GM18951 (cell line): ENCODE measurements around the gene UTP4.

ENCODE experiments used
- POLR2A ChIP-seq: IDR thresholded peaks from 4 replicates; pipeline ENCODE4 v1.6.1; 2011; ENCODE audit warnings: mild to moderate bottlenecking; ENCODE audit not compliant: insufficient read length, insufficient read depth; ENCODE audit errors: extremely low read depth
- in situ Hi-C: fragments of 300-500 bp; cut with MboI; formaldehyde crosslinking; loops from one replicate; pipeline ENCODE4 v1.12.0; 2022; ENCODE audit warnings: low sequenced_read_pairs, mixed read lengths, inconsistent platforms; ENCODE audit not compliant: unreplicated experiment

The UTP4 gene

GRCh38 chr16:69105501-69106361 is 26.7 kb upstream of the UTP4 start, which contains the start of gene HAS3:
TSS of gene HAS3 (plus strand) at chr16:69105653. CDS start at chr16:69109396, 3,743 bp downstream.
- TF ChIP-seq POLR2A, result no peak
- in situ Hi-C loops, result loop anchor here (25.0 kb wide), 2 partner anchors 193 to 268 kb away; partner anchors contain the start of gene TANGO6

DNA sequence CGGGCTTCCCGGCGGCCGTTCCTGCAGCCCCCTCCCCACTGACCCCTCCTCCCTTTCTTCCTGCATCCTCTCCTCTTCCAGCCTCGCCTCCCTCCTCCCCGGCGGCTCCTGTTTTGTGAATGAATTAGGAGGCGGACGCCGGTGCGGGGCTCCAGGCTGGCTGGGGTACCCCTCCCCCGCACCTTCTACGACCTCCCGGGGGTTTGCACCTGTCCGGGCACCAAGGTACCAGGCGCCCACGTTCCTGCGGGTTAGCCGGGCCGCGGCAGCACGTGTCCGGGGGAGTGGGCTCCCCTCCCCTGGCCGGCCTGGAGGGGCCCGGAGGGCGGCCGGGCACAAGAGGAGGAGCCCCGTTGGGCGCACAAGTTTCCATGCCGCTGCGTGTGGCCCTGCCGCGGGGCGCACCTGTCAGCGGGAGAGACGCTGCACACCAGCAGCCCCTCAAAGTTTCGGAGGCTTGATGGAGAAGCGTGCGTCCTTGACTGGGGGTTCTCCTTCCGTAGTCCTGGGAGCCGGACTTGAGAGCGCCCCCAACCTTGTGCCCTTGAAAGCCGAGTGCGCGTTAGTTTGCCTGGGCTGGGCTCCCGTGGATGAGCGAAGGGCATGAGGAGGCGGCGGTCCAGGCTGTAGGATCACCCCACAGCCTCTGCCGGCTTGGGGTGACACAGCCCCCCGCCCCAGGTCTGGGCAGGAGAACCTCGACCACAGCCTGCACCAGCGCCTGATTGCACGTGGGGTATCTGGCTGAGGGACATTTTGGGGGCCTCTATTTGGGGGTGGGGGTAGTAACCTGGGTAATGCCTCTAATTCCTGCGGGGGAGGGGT is 25.7 kb upstream of the UTP4 start:
- in situ Hi-C loops, result loop anchor here (25.0 kb wide), 2 partner anchors 194 to 269 kb away; partner anchors contain the start of gene TANGO6
- no peak for TF ChIP-seq POLR2A

DNA sequence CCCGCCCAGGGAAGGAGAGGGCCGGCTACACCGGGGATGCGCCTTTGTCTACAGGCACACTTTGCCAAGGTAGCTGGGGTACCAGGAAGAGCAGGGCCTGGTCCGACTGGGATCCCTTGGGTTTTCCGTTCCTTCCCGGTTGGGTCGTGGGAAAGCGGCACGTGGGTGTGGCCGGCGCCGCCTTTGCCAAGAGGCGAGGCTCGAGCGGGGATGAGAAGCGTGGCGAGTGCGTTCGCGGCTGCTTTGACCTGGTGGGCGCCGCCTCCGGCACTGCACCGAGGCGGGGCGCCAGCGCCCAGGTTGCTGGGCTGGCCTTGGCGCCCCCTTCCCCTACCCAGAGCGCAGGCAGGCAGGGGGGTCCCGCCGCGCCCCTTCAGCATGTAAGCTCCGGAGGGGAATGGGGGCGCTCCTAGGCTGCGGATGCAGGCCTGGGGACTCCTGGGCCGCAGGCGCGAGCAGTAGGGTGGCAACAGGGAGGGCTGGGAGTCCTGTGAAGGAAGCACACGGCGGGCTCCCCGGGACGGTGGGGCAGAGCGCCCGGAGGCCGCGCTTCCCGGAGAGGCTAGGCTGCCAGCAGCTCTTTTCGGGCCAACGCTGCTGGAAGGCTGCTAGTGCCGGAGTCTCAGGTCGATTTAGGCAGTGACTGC is 25.0 kb upstream of the UTP4 start:
- in situ Hi-C loops, result loop anchor here (25.0 kb wide), 2 partner anchors 195 to 270 kb away; partner anchors contain the start of gene TANGO6
- TF ChIP-seq POLR2A, result no peak

DNA sequence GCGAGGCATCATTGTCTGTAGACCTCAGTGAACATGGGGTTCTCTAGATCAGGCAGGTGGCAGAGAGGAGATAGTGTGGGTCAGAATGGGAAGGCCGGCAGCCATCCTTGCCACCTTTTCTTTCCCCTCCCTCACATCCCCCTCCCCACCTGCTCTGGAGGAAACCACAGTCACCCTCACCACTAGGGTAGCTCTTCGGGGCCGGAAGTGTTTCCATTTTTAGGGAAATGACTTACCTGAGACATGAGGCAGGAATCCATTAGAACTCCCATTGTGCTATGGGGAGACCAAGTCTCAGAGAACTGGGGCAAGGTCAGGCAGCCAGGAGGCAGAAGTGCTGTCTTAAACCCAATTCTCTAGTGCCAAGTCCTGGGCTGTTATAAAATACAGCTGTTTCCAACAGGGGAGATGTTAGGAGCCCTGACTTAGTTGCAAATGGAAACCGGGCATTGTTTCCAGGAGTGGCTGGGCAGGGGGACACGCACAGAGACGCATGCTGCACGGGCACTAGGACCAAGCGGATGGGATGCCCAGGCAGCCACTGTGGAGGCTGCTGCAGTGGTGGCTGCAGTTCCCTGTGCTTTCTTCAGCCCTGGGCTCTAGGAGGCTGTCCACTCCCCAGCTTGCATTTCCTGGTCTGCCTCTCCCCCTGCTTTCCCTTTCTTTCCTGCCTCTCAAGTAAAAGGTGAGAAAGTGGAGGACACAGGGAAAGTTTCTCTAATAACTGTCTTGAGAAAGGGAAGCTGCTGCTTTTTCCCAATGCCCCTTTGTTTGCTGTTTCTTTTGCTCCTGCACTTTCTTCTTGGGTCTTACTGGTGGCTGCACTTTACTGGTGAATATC is 24.2 kb upstream of the UTP4 start:
- in situ Hi-C loops, result loop anchor here (25.0 kb wide), 2 partner anchors 196 to 271 kb away; partner anchors contain the start of gene TANGO6
- TF ChIP-seq POLR2A, result no peak

- in situ Hi-C loops, result loop anchor here (25.0 kb wide), 2 partner anchors 197 to 272 kb away; partner anchors contain the start of gene TANGO6
- no peak for TF ChIP-seq POLR2A
Observed at GRCh38 chr16:69108905-69109252, 23.6 kb upstream of the UTP4 start.

DNA sequence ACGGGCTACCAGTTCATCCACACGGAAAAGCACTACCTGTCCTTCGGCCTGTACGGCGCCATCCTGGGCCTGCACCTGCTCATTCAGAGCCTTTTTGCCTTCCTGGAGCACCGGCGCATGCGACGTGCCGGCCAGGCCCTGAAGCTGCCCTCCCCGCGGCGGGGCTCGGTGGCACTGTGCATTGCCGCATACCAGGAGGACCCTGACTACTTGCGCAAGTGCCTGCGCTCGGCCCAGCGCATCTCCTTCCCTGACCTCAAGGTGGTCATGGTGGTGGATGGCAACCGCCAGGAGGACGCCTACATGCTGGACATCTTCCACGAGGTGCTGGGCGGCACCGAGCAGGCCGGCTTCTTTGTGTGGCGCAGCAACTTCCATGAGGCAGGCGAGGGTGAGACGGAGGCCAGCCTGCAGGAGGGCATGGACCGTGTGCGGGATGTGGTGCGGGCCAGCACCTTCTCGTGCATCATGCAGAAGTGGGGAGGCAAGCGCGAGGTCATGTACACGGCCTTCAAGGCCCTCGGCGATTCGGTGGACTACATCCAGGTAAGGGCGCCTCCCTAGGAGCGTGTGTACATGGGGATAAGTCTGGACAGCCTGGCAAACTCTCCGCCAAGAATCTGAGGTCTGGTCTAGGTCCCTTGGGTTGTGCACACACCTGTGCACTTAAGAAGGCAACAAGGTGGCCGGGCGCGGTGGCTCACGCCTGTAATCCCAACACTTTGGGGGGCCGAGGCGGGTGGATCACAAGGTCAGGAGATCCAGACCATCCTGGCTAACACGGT is 22.8 kb upstream of the UTP4 start:
- in situ Hi-C loops, result loop anchor here (25.0 kb wide), 2 partner anchors 197 to 272 kb away; partner anchors contain the start of gene TANGO6
- no peak for TF ChIP-seq POLR2A

DNA sequence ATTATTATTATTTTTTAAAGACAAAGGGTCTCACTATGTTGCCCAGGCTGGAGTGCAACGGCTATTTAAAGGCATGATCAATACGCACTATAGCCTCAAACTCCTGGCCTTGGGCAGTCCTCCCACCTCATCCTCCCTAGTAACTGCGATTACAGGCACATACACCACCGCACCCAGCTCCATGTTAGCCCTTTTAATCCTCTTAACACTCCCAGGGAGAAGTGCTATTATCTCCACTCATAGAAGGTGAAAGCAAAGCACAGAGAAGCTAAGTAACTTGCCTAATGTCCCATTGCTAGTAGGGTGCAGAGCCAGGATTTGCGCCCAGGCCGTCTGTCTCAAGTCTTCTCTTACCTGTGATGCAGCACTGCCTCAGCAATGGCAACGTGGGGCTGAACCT is 22.0 kb upstream of the UTP4 start:
- no peak for TF ChIP-seq POLR2A
- in situ Hi-C loops, result loop anchor here (25.0 kb wide), 2 partner anchors 198 to 273 kb away; partner anchors contain the start of gene TANGO6

DNA sequence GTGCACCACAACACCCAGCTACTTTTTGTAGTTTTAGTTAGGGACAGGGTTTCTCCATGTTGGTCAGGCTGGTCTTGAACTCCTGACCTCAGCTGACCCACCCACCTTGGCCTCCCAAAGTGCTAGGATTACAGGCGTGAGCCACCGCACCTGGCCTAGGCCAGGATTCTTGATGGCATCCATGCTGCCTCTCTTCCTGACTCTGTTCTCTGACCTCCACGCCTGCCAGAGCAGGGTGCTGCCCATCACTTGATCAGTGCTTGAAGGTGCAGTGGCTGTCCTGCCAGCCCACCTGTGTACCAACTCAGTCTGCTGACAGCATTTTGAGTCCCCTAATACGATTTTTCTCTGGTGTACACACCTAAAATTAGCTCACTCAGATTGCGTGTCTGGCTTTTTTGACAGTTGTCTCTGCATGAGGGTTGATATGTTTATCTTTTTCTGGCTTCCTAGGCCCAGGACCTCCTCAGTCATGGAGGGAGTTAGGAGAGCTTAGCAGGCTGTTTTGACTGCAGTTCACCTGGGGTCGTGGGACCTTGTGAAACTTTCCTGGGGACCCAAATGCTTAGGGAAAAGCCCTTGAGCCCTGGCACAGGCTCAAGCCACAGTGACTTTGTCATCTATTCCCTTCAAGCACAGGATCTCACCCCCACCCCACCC is 21.1 kb upstream of the UTP4 start:
- in situ Hi-C loops, result loop anchor here (25.0 kb wide), 2 partner anchors 199 to 274 kb away; partner anchors contain the start of gene TANGO6
- no peak for TF ChIP-seq POLR2A

GRCh38 chr16:69111876-69112230 is 20.6 kb upstream of the UTP4 start:
- TF ChIP-seq POLR2A, result no peak
- in situ Hi-C loops, result loop anchor here (25.0 kb wide), 2 partner anchors 200 to 275 kb away; partner anchors contain the start of gene TANGO6

GRCh38 chr16:69112285-69113129 is 19.9 kb upstream of the UTP4 start:
- in situ Hi-C loops, result loop anchor here (25.0 kb wide), 2 partner anchors 200 to 275 kb away; partner anchors contain the start of gene TANGO6
- no peak for TF ChIP-seq POLR2A
